Stimulated activated CD8-positive, alpha-beta memory T cell treated with anti-CD3 and anti-CD28 coated beads, Interleukin-7, amount 100 ng/mL, for 48 hours (primary cell): ENCODE results near the gene LOXL4.
"Not testable (repeated sequence)": the region's sequence is repeated elsewhere in the genome, so short reads cannot be mapped to it uniquely, and the experiment has no call there.

Experiments used
- DNase-seq, 2 donors: peaks; one replicate each; pipeline ENCODE4 v3.0.0-alpha.2; 2020; ENCODE audit warnings: low read depth in 1 of 2; ENCODE audit errors: extremely low read depth in 1 of 2

LOXL4 gene

DNA sequence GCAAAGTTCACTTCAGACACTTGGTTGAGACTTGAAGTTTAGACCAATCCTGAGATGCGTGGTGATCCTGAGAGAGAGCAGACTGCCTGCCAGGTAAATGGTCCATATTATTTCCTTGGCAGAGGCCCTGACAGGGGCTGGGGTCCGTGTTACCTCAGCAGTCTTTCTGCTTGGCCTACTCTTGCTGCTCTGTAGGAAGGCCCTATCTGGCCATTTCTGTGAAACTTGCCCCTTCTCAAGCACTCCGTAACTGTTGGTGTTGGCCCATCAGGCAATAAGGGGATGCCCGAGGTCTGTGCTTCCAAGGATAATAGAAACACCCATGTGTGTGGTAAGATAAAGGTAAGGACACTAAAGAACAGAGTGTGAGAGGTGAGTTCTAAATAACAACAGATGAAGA, 20.0 kb downstream of the LOXL4 start:
- no peak for DNase-seq

DNA sequence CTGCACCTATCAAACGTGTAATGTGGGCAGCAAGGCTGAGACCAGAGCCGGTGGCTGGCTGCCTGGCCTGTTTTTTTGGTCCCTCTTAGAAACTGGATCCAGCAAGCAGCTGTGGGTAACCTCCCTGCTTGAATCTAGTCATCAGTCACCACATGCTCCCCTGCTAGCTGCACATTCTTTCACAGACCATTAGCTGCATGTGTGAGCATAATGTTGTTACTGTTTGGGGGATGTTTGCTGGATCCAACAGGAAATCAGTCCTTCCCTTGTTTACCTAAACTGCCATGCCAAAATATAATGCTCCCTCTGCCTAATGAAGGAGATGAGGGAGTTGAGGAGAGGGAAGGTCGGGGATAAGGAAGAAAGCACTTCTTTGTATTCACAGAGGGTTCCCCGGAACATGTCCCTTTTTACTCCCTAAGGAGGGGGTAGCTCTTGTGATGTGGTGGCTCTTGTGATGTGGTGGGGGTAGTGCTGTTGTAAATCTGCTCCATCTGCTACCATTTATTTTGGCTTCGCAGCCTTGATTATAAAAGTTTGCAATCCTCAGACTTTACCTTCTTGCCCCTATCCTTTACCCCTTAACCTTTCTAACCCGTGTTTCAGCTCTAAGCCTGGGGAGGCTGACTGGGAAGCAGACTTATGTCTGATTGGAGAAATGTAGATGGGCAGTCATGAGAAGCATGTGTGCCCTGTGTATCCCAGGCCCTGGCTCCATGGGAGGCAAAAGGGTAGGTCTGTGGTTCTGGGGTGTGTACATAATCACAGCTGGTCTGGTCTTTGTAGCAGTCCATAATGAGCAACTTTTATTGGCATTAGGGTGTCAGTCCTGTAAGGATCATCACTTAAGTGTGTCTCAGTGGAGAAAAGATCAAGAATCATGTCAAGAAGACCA, 20.8 kb downstream of the LOXL4 start:
- DNase-seq = no peak

DNA sequence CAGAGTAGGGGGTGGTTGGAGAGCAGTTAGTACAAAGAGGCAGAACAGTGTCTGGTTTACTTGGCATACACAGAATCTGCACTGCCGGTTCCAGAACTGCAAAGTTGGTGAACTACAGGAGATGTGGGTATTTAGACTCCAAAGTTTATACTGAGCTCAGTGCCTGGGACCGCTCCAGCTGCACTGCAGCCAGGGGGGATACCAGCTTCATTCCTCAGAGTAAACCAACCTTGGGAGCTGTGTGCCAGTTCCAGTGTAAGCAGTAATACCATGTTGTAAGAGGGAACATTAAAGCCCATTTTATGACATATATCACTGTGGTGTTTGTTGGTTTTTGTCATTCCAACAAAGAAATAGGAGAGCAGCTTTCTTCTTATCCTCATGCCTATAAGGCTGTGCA, 23.4 kb downstream of the LOXL4 start:
- DNase-seq = no peak

DNA sequence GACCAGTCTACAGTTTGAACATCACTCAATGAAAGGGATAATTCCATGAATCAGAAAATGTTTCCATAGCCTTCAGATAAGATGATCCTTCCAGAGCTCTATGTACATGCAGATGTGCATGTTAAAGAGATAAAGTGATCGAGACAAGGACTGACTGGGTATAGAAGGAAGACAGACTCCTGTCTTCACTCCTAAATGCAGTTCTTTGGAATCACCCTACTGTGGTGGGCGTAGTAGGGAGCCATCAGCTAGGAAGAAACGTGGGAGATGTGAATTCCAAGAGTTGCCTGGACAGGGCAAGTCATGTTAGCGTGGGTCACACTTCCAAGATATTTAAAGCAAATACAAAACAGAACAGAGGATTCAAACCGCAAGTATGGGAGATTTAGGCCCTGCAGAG, 23.9 kb downstream of the LOXL4 start:
- no peak for DNase-seq

DNA sequence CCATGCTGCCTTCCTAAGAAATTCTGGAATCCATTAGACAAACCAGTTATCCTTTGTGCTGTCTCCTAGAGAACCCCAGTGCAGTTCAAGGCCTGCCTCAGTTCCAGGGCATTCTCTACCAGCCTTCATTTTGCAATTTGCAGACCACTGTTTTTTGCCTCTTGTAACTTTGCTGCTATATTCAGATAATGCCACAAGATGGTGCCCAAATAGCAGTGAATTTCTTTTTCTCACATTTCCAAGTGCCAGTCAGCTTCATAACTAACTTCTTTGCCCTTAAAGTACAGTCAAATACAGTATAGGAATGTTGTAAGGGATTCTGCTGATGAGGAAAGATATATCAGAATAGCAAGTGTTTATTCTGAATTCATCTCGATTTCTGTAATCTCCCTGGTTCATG, 25.2 kb downstream of the LOXL4 start:
- no peak for DNase-seq

DNA sequence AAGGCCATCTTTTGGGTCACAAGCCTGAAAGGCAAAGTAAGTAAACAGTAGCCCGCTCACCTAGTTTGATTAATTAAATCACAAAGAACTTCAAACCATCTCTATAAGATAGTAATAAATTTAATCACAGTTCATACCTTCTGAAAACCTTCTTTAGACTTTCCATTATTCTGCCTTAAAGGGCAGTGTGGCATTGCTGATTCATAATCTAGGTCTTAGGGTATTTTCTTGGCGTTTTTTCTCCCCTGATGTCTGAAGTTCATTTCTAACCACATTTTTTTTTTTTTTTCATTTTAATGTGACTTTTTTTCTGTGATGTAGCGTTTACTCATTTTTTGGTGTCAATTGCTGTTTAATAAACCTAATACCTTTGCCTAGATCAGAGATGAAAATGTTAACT, 27.5 kb downstream of the LOXL4 start:
- DNase-seq = no peak

DNA sequence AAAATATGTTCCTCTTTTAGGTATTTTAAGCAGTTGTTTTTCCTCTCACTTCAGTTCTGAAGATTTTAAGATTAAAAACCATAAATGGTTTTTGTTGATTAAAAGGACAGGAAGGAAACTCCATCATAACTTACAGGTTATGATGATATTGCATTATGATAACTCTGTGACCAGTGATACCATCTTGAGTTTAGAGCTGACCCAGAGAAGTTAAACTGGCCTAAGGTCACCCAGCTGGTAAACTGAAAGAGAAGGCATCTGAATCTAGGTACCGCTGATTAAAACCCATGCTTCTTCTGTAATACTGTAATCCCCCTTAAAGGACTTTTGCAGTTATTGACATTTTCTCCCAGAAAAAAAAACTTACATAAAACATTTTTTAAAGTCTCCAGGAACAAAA, 29.6 kb downstream of the LOXL4 start:
- DNase-seq = no peak

DNA sequence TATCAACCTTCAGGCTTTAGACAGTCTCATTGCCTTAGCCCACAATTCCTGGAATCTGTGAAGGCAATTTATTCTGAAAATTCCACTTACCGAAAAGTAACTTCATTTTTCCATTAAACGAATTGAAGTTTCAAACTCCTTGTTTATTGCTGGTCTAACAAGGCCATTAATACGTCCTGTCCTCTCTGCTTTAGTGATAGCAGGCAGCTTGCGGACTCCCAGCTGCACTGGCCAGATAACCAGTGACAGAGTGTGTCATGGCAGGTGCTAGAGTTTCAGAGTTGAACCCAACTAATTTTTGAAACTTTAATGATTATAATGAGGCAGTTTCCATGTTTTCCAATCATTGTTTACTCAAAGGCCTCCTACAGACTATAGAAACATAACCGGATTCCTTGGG, 31.1 kb downstream of the LOXL4 start:
- DNase-seq = no peak

DNA sequence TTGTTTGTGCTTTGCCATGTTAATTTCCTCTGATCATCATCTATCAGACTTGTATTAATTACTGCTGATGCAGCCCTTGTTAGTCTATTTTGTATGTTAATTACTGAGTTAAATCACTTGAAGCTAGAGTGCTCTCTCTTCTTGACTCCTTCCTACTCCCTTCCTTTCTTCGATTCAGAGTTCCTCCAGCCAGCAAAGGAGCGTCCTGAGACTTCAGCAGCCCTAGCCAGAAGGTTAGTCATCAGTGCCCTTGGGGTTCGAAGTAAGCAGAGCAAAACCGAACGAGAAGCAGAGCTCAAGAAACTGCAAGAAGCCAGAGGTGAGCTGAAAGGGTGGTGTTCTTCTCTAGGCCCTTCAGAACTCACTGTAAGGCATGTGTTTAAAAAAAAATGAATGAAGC, 32.1 kb downstream of the LOXL4 start:
- no peak for DNase-seq

DNA sequence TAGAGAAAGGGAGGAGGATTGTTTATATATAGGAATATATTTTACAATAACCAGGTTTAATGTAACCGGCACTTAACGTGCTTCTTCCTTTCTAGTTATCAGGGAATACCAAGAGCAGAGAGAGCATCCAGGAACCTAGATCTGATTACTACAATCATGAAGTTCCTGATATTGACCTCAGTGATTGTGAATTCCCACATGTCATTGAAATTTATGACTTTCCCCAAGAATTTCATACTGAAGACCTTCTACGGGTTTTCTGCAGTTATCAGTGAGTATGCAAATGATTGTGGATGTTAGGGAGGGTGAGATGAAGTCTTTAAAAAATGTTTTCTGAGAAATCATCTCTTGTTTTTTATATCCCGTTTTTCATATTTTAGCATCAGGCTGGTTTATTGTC, 36.6 kb downstream of the LOXL4 start:
- no peak for DNase-seq

DNA sequence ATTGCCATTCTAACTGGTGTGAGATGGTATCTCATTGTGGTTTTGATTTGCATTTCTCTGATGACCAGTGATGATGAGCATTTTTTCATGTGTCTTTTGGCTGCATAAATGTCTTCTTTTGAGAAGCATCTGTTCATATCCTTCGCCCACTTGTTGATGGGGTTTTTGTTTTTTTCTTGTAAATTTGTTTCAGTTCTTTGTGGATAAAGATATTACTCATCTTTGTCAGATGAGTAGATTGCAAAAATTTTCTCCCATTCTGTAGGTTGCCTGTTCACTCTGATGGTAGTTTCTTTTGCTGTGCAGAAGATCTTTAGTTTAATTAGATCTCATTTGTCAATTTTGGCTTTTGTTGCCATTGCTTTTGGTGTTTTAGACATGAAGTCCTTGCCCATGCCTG, 39.7 kb downstream of the LOXL4 start:
- DNase-seq = not testable (repeated sequence)

DNA sequence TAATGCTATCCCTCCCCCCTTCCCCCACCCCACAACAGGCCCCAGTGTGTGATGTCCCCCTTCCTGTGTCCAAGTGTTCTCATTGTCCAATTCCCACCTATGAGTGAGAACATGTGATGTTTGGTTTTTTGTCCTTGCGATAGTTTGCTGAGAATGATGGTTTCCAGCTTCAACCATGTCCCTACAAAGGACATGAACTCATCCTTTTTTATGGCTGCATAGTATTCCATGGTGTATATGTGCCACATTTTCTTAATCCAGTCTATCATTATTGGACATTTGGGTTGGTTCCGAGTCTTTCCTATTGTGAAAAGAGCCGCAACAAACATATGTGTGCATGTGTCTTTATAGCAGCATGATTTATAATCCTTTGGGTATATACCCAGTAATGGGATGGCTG, 40.3 kb downstream of the LOXL4 start:
- DNase-seq = not testable (repeated sequence)

DNA sequence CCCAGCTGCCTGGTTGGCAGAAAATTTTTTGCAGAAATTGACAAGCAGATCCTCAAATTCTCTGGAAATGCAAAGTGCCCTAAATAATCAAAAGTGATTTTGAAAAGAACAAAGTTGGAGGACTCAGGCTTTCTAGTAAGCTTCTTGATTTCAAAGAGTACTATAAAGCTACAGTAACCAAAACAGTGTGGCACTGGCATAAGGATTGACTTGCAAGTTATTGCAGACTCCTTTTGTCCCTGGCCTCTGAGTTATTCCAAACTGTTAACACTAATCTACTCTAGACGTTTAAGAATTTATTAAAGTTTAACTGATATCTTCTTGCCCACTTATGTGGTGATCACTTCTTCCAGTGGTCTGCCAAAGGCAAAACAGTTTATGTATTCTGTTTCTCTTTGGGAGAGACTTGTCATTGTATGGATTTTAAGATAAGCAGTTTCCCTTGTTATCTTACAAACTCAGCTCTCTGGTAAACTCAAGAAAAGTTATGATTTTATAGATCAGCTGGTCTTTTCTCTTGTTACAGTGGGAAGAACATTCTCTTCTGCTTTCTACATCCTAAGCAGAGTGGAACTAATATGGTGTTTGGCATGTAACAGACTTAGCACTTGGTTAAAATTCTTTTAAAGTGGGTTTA, 41.4 kb downstream of the LOXL4 start:
- DNase-seq = no peak

DNA sequence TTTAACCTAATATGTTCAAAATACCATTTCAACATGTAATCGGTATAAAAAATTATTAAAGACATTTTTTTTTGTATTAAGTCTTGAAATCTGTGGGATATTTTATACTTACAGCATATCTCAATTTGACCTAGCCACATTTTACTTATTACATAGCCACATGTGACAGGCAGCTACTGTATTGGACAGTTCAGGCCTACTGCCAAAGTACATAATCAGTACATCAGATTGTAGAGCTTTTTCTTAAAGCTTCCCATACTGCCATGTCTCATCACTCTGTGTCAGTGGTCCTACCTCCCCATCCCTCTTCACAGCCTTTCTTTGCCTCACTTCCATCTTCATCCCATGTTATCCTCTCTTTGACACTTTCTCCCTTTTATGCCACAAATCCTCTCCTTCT, 43.0 kb downstream of the LOXL4 start:
- no peak for DNase-seq

DNA sequence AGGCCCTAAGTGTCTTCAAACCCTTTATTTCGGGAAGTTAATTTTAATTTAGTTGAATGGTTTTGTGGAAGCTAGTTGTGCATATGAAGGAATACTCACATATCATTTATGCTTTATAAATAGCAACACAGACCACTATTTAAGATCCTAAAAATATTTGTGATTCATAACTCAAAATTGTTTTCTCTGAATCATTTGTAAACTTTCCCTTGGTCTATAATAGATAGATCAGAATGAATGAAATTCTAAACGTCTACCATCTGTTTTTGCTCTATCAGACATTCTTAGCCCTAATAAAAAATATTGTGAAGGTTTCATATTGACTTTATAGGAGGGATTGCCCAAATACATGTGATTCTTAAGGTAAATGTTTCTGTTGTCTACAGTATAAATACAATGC, 43.5 kb downstream of the LOXL4 start:
- no peak for DNase-seq

DNA sequence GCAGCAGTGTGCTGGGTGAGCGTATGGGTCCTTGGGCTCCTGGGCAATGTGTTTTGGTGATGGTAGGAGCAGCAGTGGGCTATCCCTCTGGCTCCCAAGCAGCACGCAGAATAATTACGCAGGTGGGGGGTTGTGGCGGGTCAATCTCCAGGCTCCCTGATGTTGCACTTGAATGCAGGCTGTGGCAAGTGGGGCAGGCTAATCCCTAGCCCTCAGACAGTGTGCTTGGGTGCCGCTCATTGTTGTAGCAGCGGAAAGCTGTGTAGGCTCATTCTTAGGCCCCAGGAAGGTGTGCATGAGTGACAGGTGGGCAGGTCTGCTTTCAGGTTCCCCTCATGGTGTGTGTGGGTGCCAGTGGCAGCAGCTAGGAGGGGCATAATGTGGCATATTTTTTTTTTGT, 44.1 kb downstream of the LOXL4 start:
- no peak for DNase-seq

DNA sequence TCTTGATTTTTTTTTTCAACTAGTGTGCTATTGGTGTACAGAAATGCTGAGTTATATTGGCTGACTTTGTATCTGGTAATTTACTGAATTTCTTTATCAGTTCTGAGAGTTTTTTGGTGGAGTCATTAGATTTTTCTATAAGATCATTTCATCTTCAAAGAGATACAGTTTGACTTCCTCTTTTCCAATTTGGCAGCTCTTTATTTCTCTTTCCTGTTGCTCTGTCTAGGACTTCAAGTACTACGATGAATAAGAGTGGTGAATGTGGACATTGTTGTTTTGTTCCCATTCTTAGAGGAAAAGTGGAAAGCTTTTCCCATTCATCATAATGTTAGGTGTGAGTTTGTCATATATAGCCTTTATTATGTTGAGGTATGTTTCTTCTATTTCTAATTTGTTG, 50.2 kb downstream of the LOXL4 start:
- no peak for DNase-seq

DNA sequence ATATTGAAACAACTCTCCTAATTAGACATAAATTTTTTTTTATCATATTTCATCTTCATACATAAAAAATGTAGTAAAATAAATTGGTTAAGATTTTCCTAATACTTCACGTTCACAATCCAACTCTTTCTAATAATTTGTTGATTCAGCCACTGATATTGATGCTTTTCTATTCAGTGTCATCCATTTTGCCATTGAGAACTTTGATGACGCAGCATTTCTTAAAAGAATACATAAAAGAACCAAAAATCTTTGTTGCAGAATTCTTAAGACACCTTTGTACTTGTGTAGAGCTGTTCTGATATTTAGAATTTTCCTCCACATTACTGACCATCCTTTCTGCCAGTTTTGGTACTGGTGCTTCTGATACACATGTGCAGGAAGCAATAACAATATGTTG, 52.6 kb downstream of the LOXL4 start:
- DNase-seq = no peak

DNA sequence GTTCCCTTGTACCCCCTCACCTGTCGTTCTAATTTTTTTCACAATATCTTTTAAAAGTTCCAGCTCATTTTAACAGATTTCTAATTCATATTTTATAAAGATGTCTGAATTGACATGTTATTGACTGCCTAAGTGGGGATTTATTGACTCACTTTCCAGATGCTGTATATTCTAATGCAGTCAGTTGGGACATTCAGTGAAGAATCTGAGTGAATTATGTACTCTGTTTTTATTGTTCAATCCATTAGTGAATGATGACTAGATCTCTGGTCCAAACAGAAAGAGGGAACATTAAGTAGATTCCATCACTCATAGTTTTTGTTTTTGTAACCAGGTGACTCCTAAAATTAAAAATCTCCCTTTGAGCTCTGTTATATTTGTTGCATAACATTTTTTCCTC, 54.3 kb downstream of the LOXL4 start:
- no peak for DNase-seq

DNA sequence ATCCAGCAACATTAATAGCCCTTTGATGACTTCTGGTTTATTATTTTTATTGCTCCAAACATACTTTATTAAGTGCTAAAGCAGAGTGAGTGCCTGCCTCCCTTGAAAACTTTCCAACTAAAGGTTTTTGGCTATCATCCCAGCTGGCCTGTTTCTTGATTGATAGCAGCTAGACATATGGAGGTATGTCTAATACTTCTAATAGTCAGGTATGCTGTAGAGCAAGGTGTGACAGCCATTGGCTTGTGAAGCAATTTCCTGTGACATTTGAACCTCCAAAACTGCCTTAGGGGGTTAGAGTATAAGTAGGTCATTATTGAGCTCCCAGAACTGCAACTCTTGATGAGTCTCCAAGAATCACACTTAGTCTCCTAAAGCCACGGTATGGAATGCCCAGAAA, 55.8 kb downstream of the LOXL4 start:
- DNase-seq = no peak

DNA sequence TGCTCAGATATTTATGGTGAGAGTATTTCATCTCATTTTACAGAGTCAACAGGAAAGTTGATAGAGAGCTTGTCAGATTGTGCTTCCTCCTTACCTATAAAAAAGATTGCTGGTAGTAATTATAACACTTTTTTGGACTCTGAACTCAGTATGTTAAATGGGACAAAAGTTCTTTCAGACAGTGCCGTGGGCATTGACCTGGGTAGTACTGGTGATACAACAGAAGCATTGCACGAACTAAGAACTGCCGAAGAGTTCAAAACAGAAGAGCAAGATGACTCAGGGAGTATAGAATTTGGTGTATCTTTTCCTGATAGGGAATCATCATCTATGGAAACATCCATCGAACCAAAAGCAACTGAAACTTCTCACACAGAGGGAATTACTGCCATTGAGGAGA, 58.6 kb downstream of the LOXL4 start:
- DNase-seq = no peak

DNA sequence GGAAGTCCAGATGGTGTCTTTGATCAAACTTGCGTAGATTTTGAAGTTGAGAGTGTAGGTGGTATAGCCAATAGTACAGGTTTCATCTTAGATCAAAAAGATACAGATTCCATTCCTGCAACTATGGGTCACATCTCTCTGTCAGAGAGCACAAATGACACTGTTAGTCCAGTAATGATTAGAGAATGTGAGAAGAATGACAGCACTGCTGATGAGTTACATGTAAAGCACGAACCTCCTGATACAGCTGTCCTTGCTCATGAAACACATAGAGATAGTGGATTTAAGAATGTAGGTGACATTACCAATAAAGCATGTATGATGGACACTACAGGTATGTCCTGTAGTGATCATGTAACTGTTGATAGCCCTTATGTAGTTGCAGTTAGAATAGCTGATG, 59.1 kb downstream of the LOXL4 start:
- DNase-seq = no peak

DNA sequence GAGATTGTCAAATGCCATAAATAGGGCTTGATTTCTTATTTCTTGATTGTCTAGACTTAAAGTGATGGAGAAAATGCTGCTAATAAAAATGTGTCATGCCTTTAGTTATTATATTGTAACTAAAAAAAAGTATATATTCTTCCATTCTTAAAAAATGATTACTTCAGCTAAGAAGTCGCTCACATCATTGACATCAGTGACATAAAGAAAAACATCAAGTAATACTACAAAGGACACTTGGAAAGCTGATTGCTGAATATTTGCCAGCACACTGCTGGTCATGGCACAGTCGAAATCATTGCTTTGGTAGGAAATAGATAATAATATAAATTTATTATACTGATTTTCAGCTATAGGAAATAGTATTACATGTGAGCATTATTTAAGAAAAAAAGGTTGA, 62.6 kb downstream of the LOXL4 start:
- DNase-seq = no peak
